Spleen (tissue), 7 donors: ENCODE data around the gene POLN.

Source experiments
- POLR2AphosphoS5 ChIP-seq, 3 donors: sonication (generic); formaldehyde crosslinking; IDR thresholded peaks; one replicate each; pipeline ENCODE4 v1.5.1; 2017; ENCODE audit warnings: antibody characterized with exemption in 3 of 3
- TF ChIP-seq, protein P1 (sequence below), 11 experiments: fragments of 200-600 bp in 7 of 11; fragments of 450-650 bp in 4 of 11; sonication (generic) in 4 of 11; IDR thresholded peaks in 8 of 11; conservative IDR thresholded peaks in 3 of 11; 1 replicate in 7 of 11; 2 replicates in 4 of 11; pipeline versions ENCODE4 v1.4.0 to v1.8.0; 2016 to 2021; ENCODE audit warnings: antibody characterized with exemption in 11 of 11, inconsistent platforms in 4 of 11, mild to moderate bottlenecking in 1 of 11
- donor health status: DM: no; HTN: no; CAD: no; lungs with moderate emphysema.
- donor health status: DM: no; HTN: no; CAD: no.
- donor health status: DM: no; HTN: no; CAD: no.

GRCh38 chr4:2151544-2151943 is 90.4 kb downstream of the POLN start:
- TF ChIP-seq, protein P1, sequence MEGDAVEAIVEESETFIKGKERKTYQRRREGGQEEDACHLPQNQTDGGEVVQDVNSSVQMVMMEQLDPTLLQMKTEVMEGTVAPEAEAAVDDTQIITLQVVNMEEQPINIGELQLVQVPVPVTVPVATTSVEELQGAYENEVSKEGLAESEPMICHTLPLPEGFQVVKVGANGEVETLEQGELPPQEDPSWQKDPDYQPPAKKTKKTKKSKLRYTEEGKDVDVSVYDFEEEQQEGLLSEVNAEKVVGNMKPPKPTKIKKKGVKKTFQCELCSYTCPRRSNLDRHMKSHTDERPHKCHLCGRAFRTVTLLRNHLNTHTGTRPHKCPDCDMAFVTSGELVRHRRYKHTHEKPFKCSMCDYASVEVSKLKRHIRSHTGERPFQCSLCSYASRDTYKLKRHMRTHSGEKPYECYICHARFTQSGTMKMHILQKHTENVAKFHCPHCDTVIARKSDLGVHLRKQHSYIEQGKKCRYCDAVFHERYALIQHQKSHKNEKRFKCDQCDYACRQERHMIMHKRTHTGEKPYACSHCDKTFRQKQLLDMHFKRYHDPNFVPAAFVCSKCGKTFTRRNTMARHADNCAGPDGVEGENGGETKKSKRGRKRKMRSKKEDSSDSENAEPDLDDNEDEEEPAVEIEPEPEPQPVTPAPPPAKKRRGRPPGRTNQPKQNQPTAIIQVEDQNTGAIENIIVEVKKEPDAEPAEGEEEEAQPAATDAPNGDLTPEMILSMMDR (IDR thresholded peaks at IDR 0.05 in 8 of 11, conservative IDR thresholded peaks at IDR 0.05 in 3 of 11) = no peak
- TF ChIP-seq POLR2AphosphoS5 (IDR thresholded peaks at IDR 0.05) = no peak
